Endothelial cell of umbilical vein (primary cell): ENCODE results near the gene SH3PXD2B. TPM values are rescaled to one million over a fixed set of nuclear protein-coding genes. Genes with fewer than 3 reads are reported as not detected.

Source experiments
- BruUV-seq: library from RNA; stranded (reverse); fragments of 400-500 nt; replicated peaks from 2 replicates; lab custom pipeline; 2021; lab: Mats Ljungman, UMichigan
- CTCF ChIA-PET: fragments of 300-600, 350-600 bp; sonication (Branson Sonifier 250); formaldehyde crosslinking; loops from one replicate; lab custom pipeline; 2021; ENCODE audit warnings: antibody characterized with exemption, inconsistent platforms; lab: Charles Lee
- POLR2A ChIA-PET: fragments of 300-600, 350-600 bp; sonication (Branson Sonifier 250); formaldehyde crosslinking; loops from one replicate; lab custom pipeline; 2021; ENCODE audit warnings: antibody characterized with exemption, inconsistent platforms; lab: Charles Lee
- DNase-seq: peaks from one replicate; pipeline ENCODE4 v3.0.0-alpha.2; 2011; ENCODE audit warnings: low read depth, low spot score
- FAIRE-seq: peaks from 2 replicates; lab custom pipeline; 2011; peaks lifted over from hg19 to GRCh38; lab: Jason Lieb, UNC
- H2AFZ ChIP-seq: 2 replicates; pipeline ENCODE4 v1.6.0; 2012; ENCODE audit warnings: low read depth, low read length, control low read depth, inconsistent platforms
- H3K27ac ChIP-seq: 2 replicates; pipeline ENCODE4 v1.5.1; 2011; ENCODE audit warnings: low read depth, mild to moderate bottlenecking, control low read depth, low read length, moderate library complexity; ENCODE audit not compliant: insufficient read depth
- H3K27me3 ChIP-seq, 2 experiments: 2 replicates each; pipeline versions ENCODE4 v1.6.0 to v1.6.1; 2011; ENCODE audit warnings: low read length in 2 of 2, mixed read lengths in 1 of 2; ENCODE audit not compliant: control insufficient read depth in 2 of 2, insufficient read depth in 2 of 2
- H3K36me3 ChIP-seq, 2 experiments: 2 replicates in 1 of 2; 3 replicates in 1 of 2; pipeline ENCODE4 v1.5.1; 2011; ENCODE audit warnings: low read length in 2 of 2, mild to moderate bottlenecking in 1 of 2, moderate library complexity in 1 of 2; ENCODE audit not compliant: control insufficient read depth in 2 of 2, insufficient read depth in 2 of 2; ENCODE audit errors: extremely low read depth in 1 of 2
- H3K4me1 ChIP-seq: 3 replicates; pipeline ENCODE4 v1.5.1; 2011; ENCODE audit warnings: mild to moderate bottlenecking, low read length; ENCODE audit not compliant: control insufficient read depth, insufficient read depth; ENCODE audit errors: extremely low read depth
- H3K4me2 ChIP-seq: 2 replicates; pipeline ENCODE4 v1.6.1; 2011; ENCODE audit warnings: low read length, control low read depth, mixed read lengths; ENCODE audit not compliant: insufficient read depth
- H3K4me3 ChIP-seq, 3 experiments: fragments of 200-600 bp in 1 of 3; sonication (generic), shearing (Covaris generic) in 1 of 3; replicated peaks in 1 of 3; 2 replicates each; pipeline ENCODE4 v1.5.1; 2011 to 2016; ENCODE audit warnings: control low read depth in 3 of 3, low read length in 3 of 3, mild to moderate bottlenecking in 2 of 3, inconsistent platforms in 1 of 3, low read depth in 1 of 3, moderate library complexity in 1 of 3; ENCODE audit not compliant: insufficient read depth in 1 of 3
- H3K79me2 ChIP-seq: 2 replicates; pipeline ENCODE4 v1.6.0; 2012; ENCODE audit warnings: low read length, inconsistent platforms; ENCODE audit not compliant: control insufficient read depth, insufficient read depth
- H3K9ac ChIP-seq: replicated peaks from 2 replicates; pipeline ENCODE3; 2011; ENCODE audit warnings: low read length, control low read depth; ENCODE audit not compliant: insufficient read depth; ENCODE audit errors: extremely low read depth
- H3K9me1 ChIP-seq: replicated peaks from 3 replicates; pipeline ENCODE4 v1.6.0; 2011; ENCODE audit warnings: mild to moderate bottlenecking, low read length; ENCODE audit not compliant: control insufficient read depth, insufficient read depth; ENCODE audit errors: extremely low read depth
- H3K9me3 ChIP-seq: replicated peaks from 2 replicates; pipeline ENCODE4 v1.5.1; 2012; ENCODE audit warnings: low read length, inconsistent platforms; ENCODE audit not compliant: control insufficient read depth, insufficient read depth
- H4K20me1 ChIP-seq: replicated peaks from 2 replicates; pipeline ENCODE3; 2011; ENCODE audit warnings: mild to moderate bottlenecking, low read length; ENCODE audit not compliant: control insufficient read depth, insufficient read depth; ENCODE audit errors: extremely low read depth
- FOS ChIP-seq: IDR thresholded peaks from 2 replicates; pipeline ENCODE4 v1.6.1; 2011; ENCODE audit warnings: mild to moderate bottlenecking, low read length, moderate library complexity, borderline replicate concordance; ENCODE audit not compliant: insufficient read depth
- JUN ChIP-seq: IDR thresholded peaks from 2 replicates; pipeline ENCODE4 v1.6.1; 2011; ENCODE audit warnings: borderline replicate concordance, low read depth; ENCODE audit not compliant: insufficient read length, insufficient read depth
- MAX ChIP-seq: IDR thresholded peaks from 2 replicates; pipeline ENCODE4 v1.6.1; 2011; ENCODE audit not compliant: insufficient read depth, insufficient read length
- MYC ChIP-seq: IDR thresholded peaks from one replicate; pipeline ENCODE4 v1.6.1; 2011; ENCODE audit warnings: mild to moderate bottlenecking, low read depth, low read length
- POLR2A ChIP-seq: IDR thresholded peaks from 2 replicates; pipeline ENCODE4 v1.6.1; 2012; ENCODE audit warnings: low read depth, mild to moderate bottlenecking, control low read depth, low read length
- dilution Hi-C: fragments of 300-500 bp; cut with MboI; formaldehyde crosslinking; loops from one replicate; pipeline ENCODE4 v1.15.0; 2019; ENCODE audit warnings: low sequenced_read_pairs; ENCODE audit not compliant: extremely low pct_ligation_motif_present
- intact Hi-C: fragments of 100-400 bp; cut with micrococcal nuclease; formaldehyde crosslinking; loops from one replicate; pipeline ENCODE4 v1.10.0; 2022
- polyA plus RNA-seq, 4 experiments: library from polyadenylated mRNA; depleted of rRNA in 3 of 4; stranded (reverse) in 3 of 4; unstranded in 1 of 4; fragments of >200 nt; gene quantifications; 2 replicates each; pipeline versions ENCODE4 v1.2.1 to v1.2.3, GENCODE V29; 2011 to 2012; ENCODE audit warnings: missing spikeins in 1 of 4
- total RNA-seq: library from RNA; stranded (reverse); gene quantifications from 2 replicates; pipeline ENCODE4 v1.2.3, GENCODE V29; 2021
- TF ChIP-seq, protein P1 (sequence below), 2 donors: IDR thresholded peaks; 1 replicate in 1 of 2; 2 replicates in 1 of 2; pipeline ENCODE4 v1.5.1; 2011; ENCODE audit warnings: low read length in 2 of 2, mild to moderate bottlenecking in 2 of 2, moderate library complexity in 2 of 2, control low read depth in 1 of 2, inconsistent platforms in 1 of 2, low read depth in 1 of 2; ENCODE audit not compliant: insufficient read depth in 1 of 2; ENCODE audit errors: extremely low read depth in 1 of 2

Gene SH3PXD2B
- total and polyA plus RNA-seq, 2 donors (not counting 3 experiments of a cell fraction or from before 2014, with no cell fraction given), result 23.5 to 66.3 TPM

GRCh38 chr5:172438319-172438668 lies 16.0 kb downstream of the SH3PXD2B start:
- Histone ChIP-seq H3K4me3 (no peak overlapping the region), H3K27me3 (no peaks in the 10 kb centered on the region), H3K79me2 (peaks cover 77% of the 10 kb centered on the region), H3K9ac (no peak overlapping the region), H3K27ac (peak overlapping the region; percentile 40), H3K9me3 (no peaks in the 10 kb centered on the region), H2AFZ (no peak overlapping the region), H4K20me1 (peaks cover 7% of the 10 kb centered on the region), H3K4me1 (peaks cover 20% of the 10 kb centered on the region), H3K36me3 (peaks cover 0 to 3% of the 10 kb centered on the region in 2 experiments), H3K9me1 (no peaks in the 10 kb centered on the region), H3K4me2 (no peak overlapping the region)
- no peak for FAIRE-seq
- TF ChIP-seq POLR2A (no peak), FOS (no peak), MYC (no peak), JUN (no peak), MAX (no peak)
- TF ChIP-seq, protein P1, sequence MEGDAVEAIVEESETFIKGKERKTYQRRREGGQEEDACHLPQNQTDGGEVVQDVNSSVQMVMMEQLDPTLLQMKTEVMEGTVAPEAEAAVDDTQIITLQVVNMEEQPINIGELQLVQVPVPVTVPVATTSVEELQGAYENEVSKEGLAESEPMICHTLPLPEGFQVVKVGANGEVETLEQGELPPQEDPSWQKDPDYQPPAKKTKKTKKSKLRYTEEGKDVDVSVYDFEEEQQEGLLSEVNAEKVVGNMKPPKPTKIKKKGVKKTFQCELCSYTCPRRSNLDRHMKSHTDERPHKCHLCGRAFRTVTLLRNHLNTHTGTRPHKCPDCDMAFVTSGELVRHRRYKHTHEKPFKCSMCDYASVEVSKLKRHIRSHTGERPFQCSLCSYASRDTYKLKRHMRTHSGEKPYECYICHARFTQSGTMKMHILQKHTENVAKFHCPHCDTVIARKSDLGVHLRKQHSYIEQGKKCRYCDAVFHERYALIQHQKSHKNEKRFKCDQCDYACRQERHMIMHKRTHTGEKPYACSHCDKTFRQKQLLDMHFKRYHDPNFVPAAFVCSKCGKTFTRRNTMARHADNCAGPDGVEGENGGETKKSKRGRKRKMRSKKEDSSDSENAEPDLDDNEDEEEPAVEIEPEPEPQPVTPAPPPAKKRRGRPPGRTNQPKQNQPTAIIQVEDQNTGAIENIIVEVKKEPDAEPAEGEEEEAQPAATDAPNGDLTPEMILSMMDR (IDR thresholded peaks at IDR 0.05; ENCODE audit: extremely low read depth in 1 of 2, insufficient read depth in 1 of 2, low read depth in 1 of 2, low read length in 2 of 2), result no peak
- ChIA-PET POLR2A (no interaction called here), CTCF (interaction anchor here (1.3 to 4.1 kb wide), 2 partner anchors 12 to 14 kb away, joined by 9 to 31 read pairs; no protein-coding TSS in a partner anchor)
- dilution Hi-C loops, result no loop called here
- no TSS peak for BruUV-seq
- DNase-seq, result no peak
- intact Hi-C loops, result no loop called here
